HepG2 (cell line): ENCODE results near the gene MMP7. TPM values are rescaled to one million over a fixed set of nuclear protein-coding genes. Genes with fewer than 3 reads are reported as not detected.

Source experiments
- ATAC-seq: fragments of 200-7000 bp; cut with Tn5 transposase; 3 replicates; pipeline ENCODE4 v1.9.1; 2020; ENCODE audit warnings: mild to moderate bottlenecking, moderate library complexity
- BruUV-seq: library from RNA; stranded (reverse); fragments of 400-500 nt; replicated peaks from 2 replicates; lab custom pipeline; 2021; lab: Mats Ljungman, UMichigan
- CTCF ChIA-PET: fragments of 300-600 bp; formaldehyde crosslinking; extraction: SDS; loops from one replicate; lab custom pipeline; 2021; ENCODE audit warnings: low total read pairs, inconsistent platforms, low intra/inter-chr PET ratio; lab: Yijun Ruan, JAX
- POLR2A ChIA-PET: fragments of 350-600 bp; sonication (Branson Sonifier 250); formaldehyde crosslinking; loops from one replicate; lab custom pipeline; 2020; ENCODE audit warnings: antibody characterized with exemption, inconsistent platforms; lab: Yijun Ruan, JAX
- DNase-seq: peaks from one replicate; pipeline ENCODE4 v3.0.0-alpha.2; 2015; ENCODE audit warnings: low spot score
- FAIRE-seq: peaks from 3 replicates; lab custom pipeline; 2011; peaks lifted over from hg19 to GRCh38; lab: Jason Lieb, UNC
- H2AFZ ChIP-seq: one replicate; pipeline ENCODE4 v1.6.1; 2011; ENCODE audit warnings: low read length, inconsistent platforms
- H3K27ac ChIP-seq: fragments of 300-600 bp; 3 replicates; pipeline ENCODE4 v1.8.0; 2011; ENCODE audit warnings: mixed run types, mild to moderate bottlenecking, mixed read lengths, low read length, inconsistent platforms; ENCODE audit not compliant: insufficient read depth; ENCODE audit errors: extremely low read length
- H3K27me3 ChIP-seq, 2 experiments: fragments of 200-600 bp in 1 of 2; 2 replicates in 1 of 2; 3 replicates in 1 of 2; pipeline versions ENCODE4 v1.6.0 to v1.8.0; 2011; ENCODE audit warnings: low read length in 2 of 2, mild to moderate bottlenecking in 2 of 2, moderate library complexity in 2 of 2, inconsistent platforms in 1 of 2; ENCODE audit not compliant: insufficient read depth in 2 of 2, control insufficient read depth in 1 of 2
- H3K36me3 ChIP-seq, 2 experiments: fragments of 200-600 bp in 1 of 2; replicated peaks in 1 of 2; 2 replicates in 1 of 2; 3 replicates in 1 of 2; pipeline versions ENCODE4 v1.5.1 to v1.8.0; 2011; ENCODE audit warnings: low read length in 2 of 2, inconsistent platforms in 1 of 2; ENCODE audit not compliant: insufficient read depth in 2 of 2, control insufficient read depth in 1 of 2
- H3K4me1 ChIP-seq: 2 replicates; pipeline ENCODE4 v1.5.1; 2012; ENCODE audit warnings: low read length, inconsistent platforms; ENCODE audit not compliant: insufficient read depth
- H3K4me2 ChIP-seq: 2 replicates; pipeline ENCODE4 v1.6.0; 2011; ENCODE audit warnings: low read depth, low read length, inconsistent platforms
- H3K4me3 ChIP-seq, 3 experiments: fragments of 200-600 bp in 1 of 3; sonication (generic), shearing (Covaris generic) in 1 of 3; replicated peaks in 1 of 3; 2 replicates each; pipeline ENCODE4 v1.5.1; 2011 to 2016; ENCODE audit warnings: low read length in 3 of 3, inconsistent platforms in 2 of 3, low read depth in 2 of 3, mild to moderate bottlenecking in 2 of 3, control low read depth in 1 of 3, mixed read lengths in 1 of 3; ENCODE audit not compliant: insufficient read depth in 1 of 3
- H3K79me2 ChIP-seq: one replicate; pipeline ENCODE4 v1.6.1; 2011; ENCODE audit warnings: low read length, inconsistent platforms; ENCODE audit not compliant: insufficient read depth
- H3K9ac ChIP-seq: 2 replicates; pipeline ENCODE4 v1.6.0; 2011; ENCODE audit warnings: mild to moderate bottlenecking, low read depth, low read length, inconsistent platforms; ENCODE audit not compliant: insufficient read depth
- H3K9me3 ChIP-seq: 2 replicates; pipeline ENCODE4 v1.5.1; 2012; ENCODE audit warnings: mild to moderate bottlenecking, low read length
- H4K20me1 ChIP-seq: 2 replicates; pipeline ENCODE4 v1.6.0; 2011; ENCODE audit warnings: inconsistent platforms, mild to moderate bottlenecking, low read length, moderate library complexity; ENCODE audit not compliant: insufficient read depth
- DMAP1 ChIP-seq: IDR thresholded peaks from 2 replicates; pipeline ENCODE4 v1.6.1; 2016
- EEA1 ChIP-seq: sonication (generic); formaldehyde crosslinking; IDR thresholded peaks from 2 replicates; pipeline ENCODE4 v1.5.1; 2020; ENCODE audit warnings: mild to moderate bottlenecking, missing genetic modification reagents, borderline replicate concordance
- HNRNPK ChIP-seq: fragments of 200-400 bp; formaldehyde crosslinking; IDR thresholded peaks from 2 replicates; pipeline ENCODE4 v1.6.1; 2018; ENCODE audit warnings: low read length, low read depth, moderate library complexity, mild to moderate bottlenecking; ENCODE audit not compliant: poor library complexity, severe bottlenecking
- REST ChIP-seq, 2 experiments: IDR thresholded peaks; 2 replicates each; pipeline ENCODE4 v1.6.1; 2011 to 2012; ENCODE audit warnings: low read length in 2 of 2, borderline replicate concordance in 1 of 2, low read depth in 1 of 2, mild to moderate bottlenecking in 1 of 2, moderate library complexity in 1 of 2
- RXRB ChIP-seq: IDR thresholded peaks from 2 replicates; pipeline ENCODE4 v1.6.1; 2016; ENCODE audit warnings: borderline replicate concordance, missing genetic modification reagents, missing compliant biosample characterization
- SATB2 ChIP-seq: sonication (generic); formaldehyde crosslinking; IDR thresholded peaks from 2 replicates; pipeline ENCODE4 v1.5.0; 2020; ENCODE audit warnings: missing genetic modification reagents
- SETDB1 ChIP-seq: sonication (generic); formaldehyde crosslinking; IDR thresholded peaks from 2 replicates; pipeline ENCODE4 v1.5.1; 2020; ENCODE audit warnings: missing genetic modification reagents, mild to moderate bottlenecking, borderline replicate concordance
- ZNF10 ChIP-seq: sonication (generic); formaldehyde crosslinking; IDR thresholded peaks from 2 replicates; pipeline ENCODE4 v1.4.0; 2020; ENCODE audit warnings: mild to moderate bottlenecking, low read depth, missing genetic modification reagents, borderline replicate concordance
- ZNF615 ChIP-seq: sonication (generic); formaldehyde crosslinking; IDR thresholded peaks from 2 replicates; pipeline ENCODE4 v1.5.0; 2020; ENCODE audit warnings: mild to moderate bottlenecking, missing genetic modification reagents, borderline replicate concordance
- ZNF7 ChIP-seq: IDR thresholded peaks from 2 replicates; pipeline ENCODE4 v1.6.1; 2016; ENCODE audit warnings: missing biosample characterization, missing genetic modification reagents
- ZNF761 ChIP-seq: sonication (generic); formaldehyde crosslinking; conservative IDR thresholded peaks from 2 replicates; pipeline ENCODE4 v1.4.0; 2020; ENCODE audit warnings: mild to moderate bottlenecking, missing genetic modification reagents
- whole genome bisulfite sequencing: methylation state at CpG from one replicate; pipeline ENCODE4 v1.1.6; 2017; ENCODE audit warnings: low lambda C conversion rate; 5-methylcytosine and 5-hydroxymethylcytosine counted together
- in situ Hi-C: cut with HindIII; loops from 2 replicates; pipeline ENCODE4 v1.10.0; 2017; ENCODE audit warnings: low pct_unique_long_range_greater_than_20kb; ENCODE audit not compliant: extremely low pct_ligation_motif_present
- intact Hi-C: fragments of 100-400 bp; cut with micrococcal nuclease; formaldehyde crosslinking; loops from one replicate; pipeline ENCODE4 v1.10.0; 2022; ENCODE audit not compliant: unreplicated experiment
- polyA plus RNA-seq, 8 experiments: library from polyadenylated mRNA; depleted of rRNA in 3 of 8; stranded (reverse) in 7 of 8; unstranded in 1 of 8; fragments of >200 nt; fragmentation: Illumina TruSeq in 4 of 8; extraction: Trizol in 4 of 8; gene quantifications; 2 replicates each; pipeline versions ENCODE4 v1.2.1 to v1.2.3, GENCODE V29; 2011 to 2016; ENCODE audit warnings: low read depth in 4 of 8, missing spikeins in 1 of 8, mixed read lengths in 1 of 8; ENCODE audit not compliant: insufficient read depth in 1 of 8
- total RNA-seq, 5 experiments: library from RNA; depleted of rRNA; stranded (reverse); fragments of >200 nt; fragmentation: Illumina TruSeq; extraction: Trizol; gene quantifications; 2 replicates each; pipeline ENCODE4 v1.2.3, GENCODE V29; 2016; ENCODE audit warnings: low read depth in 1 of 5
- TF ChIP-seq, protein P1 (sequence below): sonication (generic); formaldehyde crosslinking; IDR thresholded peaks from 2 replicates; pipeline ENCODE4 v1.8.1; 2023; ENCODE audit warnings: mild to moderate bottlenecking, missing genetic modification reagents, borderline replicate concordance
- TF ChIP-seq, protein P2 (sequence below): sonication (generic); formaldehyde crosslinking; conservative IDR thresholded peaks from 2 replicates; pipeline ENCODE4 v1.4.0; 2020; ENCODE audit warnings: mild to moderate bottlenecking, missing genetic modification reagents, moderate library complexity

The MMP7 gene
- total and polyA plus RNA-seq, 2 of the 13 experiments (the other 11 are each of a cell fraction or from before 2014, with no cell fraction given), result 0.17 TPM; not detected in 1

- no peaks in the 10 kb centered on the region for H3K79me2 ChIP-seq
- H3K4me2 ChIP-seq, result no peak overlapping the region
- no peak for ATAC-seq
- no peak overlapping the region for H3K9ac ChIP-seq
- DNase-seq, result no peak
- H4K20me1 ChIP-seq, result no peaks in the 10 kb centered on the region
- TF ChIP-seq EEA1 (CRISPR knock-in tag), result no peak
- no peak for TF ChIP-seq ZNF10 (CRISPR knock-in tag)
- TF ChIP-seq HNRNPK, result no peak
- TF ChIP-seq ZNF7 (CRISPR knock-in tag), result no peak
- no peak for TF ChIP-seq ZNF761 (CRISPR knock-in tag)
- no peak for TF ChIP-seq REST (IDR thresholded peaks at IDR 0.05; ENCODE audit: borderline replicate concordance in 1 of 2, low read depth in 1 of 2, low read length in 2 of 2)
- no peak for TF ChIP-seq RXRB (CRISPR knock-in tag)
- TF ChIP-seq SETDB1 (CRISPR knock-in tag), result no peak
- no peak for TF ChIP-seq DMAP1 (CRISPR knock-in tag)
- TF ChIP-seq ZNF615 (CRISPR knock-in tag), result no peak
- TF ChIP-seq, protein P1, sequence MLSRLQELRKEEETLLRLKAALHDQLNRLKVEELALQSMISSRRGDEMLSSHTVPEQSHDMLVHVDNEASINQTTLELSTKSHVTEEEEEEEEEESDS (CRISPR knock-in tag), result no peak
- TF ChIP-seq SATB2 (CRISPR knock-in tag), result no peak
- TF ChIP-seq, protein P2, sequence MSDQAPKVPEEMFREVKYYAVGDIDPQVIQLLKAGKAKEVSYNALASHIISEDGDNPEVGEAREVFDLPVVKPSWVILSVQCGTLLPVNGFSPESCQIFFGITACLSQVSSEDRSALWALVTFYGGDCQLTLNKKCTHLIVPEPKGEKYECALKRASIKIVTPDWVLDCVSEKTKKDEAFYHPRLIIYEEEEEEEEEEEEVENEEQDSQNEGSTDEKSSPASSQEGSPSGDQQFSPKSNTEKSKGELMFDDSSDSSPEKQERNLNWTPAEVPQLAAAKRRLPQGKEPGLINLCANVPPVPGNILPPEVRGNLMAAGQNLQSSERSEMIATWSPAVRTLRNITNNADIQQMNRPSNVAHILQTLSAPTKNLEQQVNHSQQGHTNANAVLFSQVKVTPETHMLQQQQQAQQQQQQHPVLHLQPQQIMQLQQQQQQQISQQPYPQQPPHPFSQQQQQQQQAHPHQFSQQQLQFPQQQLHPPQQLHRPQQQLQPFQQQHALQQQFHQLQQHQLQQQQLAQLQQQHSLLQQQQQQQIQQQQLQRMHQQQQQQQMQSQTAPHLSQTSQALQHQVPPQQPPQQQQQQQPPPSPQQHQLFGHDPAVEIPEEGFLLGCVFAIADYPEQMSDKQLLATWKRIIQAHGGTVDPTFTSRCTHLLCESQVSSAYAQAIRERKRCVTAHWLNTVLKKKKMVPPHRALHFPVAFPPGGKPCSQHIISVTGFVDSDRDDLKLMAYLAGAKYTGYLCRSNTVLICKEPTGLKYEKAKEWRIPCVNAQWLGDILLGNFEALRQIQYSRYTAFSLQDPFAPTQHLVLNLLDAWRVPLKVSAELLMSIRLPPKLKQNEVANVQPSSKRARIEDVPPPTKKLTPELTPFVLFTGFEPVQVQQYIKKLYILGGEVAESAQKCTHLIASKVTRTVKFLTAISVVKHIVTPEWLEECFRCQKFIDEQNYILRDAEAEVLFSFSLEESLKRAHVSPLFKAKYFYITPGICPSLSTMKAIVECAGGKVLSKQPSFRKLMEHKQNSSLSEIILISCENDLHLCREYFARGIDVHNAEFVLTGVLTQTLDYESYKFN (CRISPR knock-in tag), result no peak
- H2AFZ ChIP-seq, result no peak overlapping the region
- no peak overlapping the region for H3K27ac ChIP-seq
- POLR2A ChIA-PET, result no interaction called here
- in situ Hi-C loops, result no loop called here
- H3K27me3 ChIP-seq, result peaks cover 0 to 4% of the 10 kb centered on the region in 2 experiments; a peak in 1 of 5 replicates
- intact Hi-C loops, result no loop called here
- no peak overlapping the region for H3K4me3 ChIP-seq
- no peaks in the 10 kb centered on the region for H3K4me1 ChIP-seq
- H3K36me3 ChIP-seq, result no peaks in the 10 kb centered on the region
- CTCF ChIA-PET, result no interaction called here
- H3K9me3 ChIP-seq, result no peaks in the 10 kb centered on the region
- 97% methylated on average over 2 of the region's 2 CpGs for WGBS
- no TSS peak for BruUV-seq
- no peak for FAIRE-seq
These were observed 2.9 kb downstream of the MMP7 start for GRCh38 chr11:102527684-102528083.
